Neural cell (in vitro differentiated cells): ENCODE measurements around the gene CDKAL1. TPM values are rescaled to one million over a fixed set of nuclear protein-coding genes. Genes with fewer than 3 reads are reported as not detected.

Source experiments
- H2AFZ ChIP-seq: fragments of 200-600, 300-800 bp; sonication (generic), shearing (Covaris generic); 2 replicates; pipeline ENCODE4 v1.6.0; 2014; ENCODE audit warnings: low read depth, mild to moderate bottlenecking, antibody characterized with exemption, low read length, moderate library complexity
- H3F3A ChIP-seq: fragments of 200-600 bp; shearing (Covaris generic); 2 replicates; pipeline ENCODE4 v1.6.1; 2016; ENCODE audit warnings: mild to moderate bottlenecking, moderate library complexity, mixed read lengths, antibody characterized with exemption, low read length; ENCODE audit not compliant: insufficient read depth, poor library complexity, severe bottlenecking
- H3K27ac ChIP-seq: fragments of 200-600, 300-800 bp; sonication (generic), shearing (Covaris generic); 2 replicates; pipeline ENCODE4 v1.5.1; 2014; ENCODE audit warnings: mild to moderate bottlenecking, low read length, moderate library complexity
- H3K27me3 ChIP-seq: fragments of 300-800, 200-600 bp; sonication (generic), shearing (Covaris generic); 2 replicates; pipeline ENCODE4 v1.6.0; 2014; ENCODE audit warnings: mild to moderate bottlenecking, low read depth, low read length, moderate library complexity; ENCODE audit not compliant: insufficient read depth
- H3K36me3 ChIP-seq: fragments of 300-800, 200-600 bp; sonication (generic), shearing (Covaris generic); 2 replicates; pipeline ENCODE4 v1.5.1; 2014; ENCODE audit warnings: mild to moderate bottlenecking, antibody characterized with exemption, low read length, moderate library complexity; ENCODE audit not compliant: insufficient read depth
- H3K4me2 ChIP-seq: fragments of 300-800, 200-600 bp; sonication (generic), shearing (Covaris generic); 2 replicates; pipeline ENCODE4 v1.6.0; 2014; ENCODE audit warnings: mild to moderate bottlenecking, low read length
- H3K4me3 ChIP-seq: fragments of 300-800, 200-600 bp; sonication (generic), shearing (Covaris generic); 2 replicates; pipeline ENCODE4 v1.5.1; 2014; ENCODE audit warnings: mild to moderate bottlenecking, low read length, moderate library complexity
- H3K79me2 ChIP-seq: fragments of 200-600 bp; shearing (Covaris generic); replicated peaks from 2 replicates; pipeline ENCODE4 v1.6.0; 2014; ENCODE audit warnings: mild to moderate bottlenecking, low read length, moderate library complexity; ENCODE audit not compliant: insufficient read depth
- H3K9ac ChIP-seq: fragments of 300-800, 200-600 bp; sonication (generic), shearing (Covaris generic); 2 replicates; pipeline ENCODE4 v1.6.1; 2016; ENCODE audit warnings: mild to moderate bottlenecking, low read length, mixed read lengths
- H3K9me2 ChIP-seq: fragments of 200-600 bp; shearing (Covaris generic); 2 replicates; pipeline ENCODE4 v1.6.1; 2016; ENCODE audit warnings: mild to moderate bottlenecking, low read length, mixed read lengths; ENCODE audit not compliant: insufficient read depth
- H3K9me3 ChIP-seq: fragments of 200-600, 300-800 bp; sonication (generic), shearing (Covaris generic); 2 replicates; pipeline ENCODE4 v1.6.1; 2016; ENCODE audit warnings: mild to moderate bottlenecking, mixed run types, low read length, moderate library complexity, mixed read lengths
- H4K20me1 ChIP-seq: fragments of 200-600 bp; shearing (Covaris generic); 2 replicates; pipeline ENCODE4 v1.6.1; 2016; ENCODE audit warnings: mild to moderate bottlenecking, mixed run types; ENCODE audit not compliant: insufficient read depth
- EP300 ChIP-seq: fragments of 450-650 bp; conservative IDR thresholded peaks from 2 replicates; pipeline ENCODE4 v1.6.1; 2014; ENCODE audit warnings: antibody characterized with exemption, mild to moderate bottlenecking, moderate library complexity; ENCODE audit not compliant: poor library complexity, severe bottlenecking
- EZH2 ChIP-seq: fragments of 200-600, 300-800 bp; shearing (Covaris generic), sonication (generic); IDR thresholded peaks from 2 replicates; pipeline ENCODE4 v1.6.1; 2014; ENCODE audit warnings: antibody characterized with exemption, low read length, borderline replicate concordance, mild to moderate bottlenecking; ENCODE audit not compliant: insufficient read depth, poor library complexity, severe bottlenecking
- MXI1 ChIP-seq: fragments of 450-650 bp; conservative IDR thresholded peaks from 2 replicates; pipeline ENCODE4 v1.6.1; 2014; ENCODE audit warnings: antibody characterized with exemption, mild to moderate bottlenecking; ENCODE audit not compliant: poor library complexity, severe bottlenecking
- POLR2AphosphoS5 ChIP-seq: IDR thresholded peaks from 2 replicates; pipeline ENCODE4 v1.6.1; 2012
- RAD21 ChIP-seq: fragments of 450-650 bp; conservative IDR thresholded peaks from 2 replicates; pipeline ENCODE4 v1.6.1; 2014; ENCODE audit warnings: antibody characterized with exemption, mild to moderate bottlenecking, moderate library complexity
- SMC3 ChIP-seq: fragments of 450-650 bp; conservative IDR thresholded peaks from 2 replicates; pipeline ENCODE4 v1.6.1; 2014; ENCODE audit warnings: antibody characterized with exemption, mild to moderate bottlenecking, moderate library complexity; ENCODE audit not compliant: poor library complexity
- TAF1 ChIP-seq: IDR thresholded peaks from 2 replicates; pipeline ENCODE4 v1.6.1; 2012; ENCODE audit warnings: low read depth
- polyA plus RNA-seq: library from polyadenylated mRNA; depleted of rRNA; stranded (reverse); fragments of >200 nt; gene quantifications from 2 replicates; pipeline ENCODE4 v1.2.3, GENCODE V29; 2014
- TF ChIP-seq, protein P1 (sequence below): IDR thresholded peaks from 2 replicates; pipeline ENCODE4 v1.6.1; 2012; ENCODE audit warnings: borderline replicate concordance
- TF ChIP-seq, protein P2 (sequence below): fragments of 450-650 bp; IDR thresholded peaks from 2 replicates; pipeline ENCODE4 v1.5.1; 2014; ENCODE audit warnings: antibody characterized with exemption, mild to moderate bottlenecking, moderate library complexity; ENCODE audit not compliant: poor library complexity, severe bottlenecking

CDKAL1 gene
- polyA plus RNA-seq, 1 donor from 2014 or later = 10.7 TPM

DNA sequence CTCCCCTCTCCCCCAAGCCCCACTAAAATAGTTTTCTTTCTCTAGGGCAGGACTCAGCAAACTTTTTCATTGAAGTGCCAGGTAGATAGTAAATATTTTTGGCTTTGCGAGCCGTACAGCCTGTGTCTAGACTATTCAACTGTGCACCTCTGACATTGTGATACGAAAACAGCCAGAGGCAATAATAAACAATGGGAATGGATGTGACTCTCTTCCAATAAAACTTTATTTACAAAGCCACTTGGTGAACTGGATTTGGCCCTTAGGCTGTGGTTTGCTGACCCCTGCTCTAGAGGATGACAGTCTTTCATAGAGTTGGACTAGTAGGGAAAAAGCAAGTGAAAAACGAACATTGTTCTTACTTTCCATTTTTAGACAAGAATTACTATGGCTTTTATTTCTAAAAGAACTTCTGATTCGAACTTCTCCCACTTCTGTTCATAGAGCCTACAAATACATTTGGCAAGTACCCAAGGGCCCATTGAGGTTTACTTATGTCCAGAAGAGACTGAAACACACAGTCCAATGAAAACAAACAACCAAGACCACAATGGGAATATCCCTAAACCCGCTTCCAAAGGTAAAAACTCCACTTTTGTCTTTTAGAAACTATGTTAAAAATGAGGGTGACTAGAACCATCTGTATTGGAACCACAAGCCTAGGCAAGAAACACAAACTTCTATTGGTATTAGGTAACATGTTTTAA is 46.4 kb upstream of the CDKAL1 start:
- Histone ChIP-seq H3K9me2 (no peaks in the 10 kb centered on the region), H3K36me3 (no peaks in the 10 kb centered on the region)
- TF ChIP-seq MXI1 (no peak), RAD21 (no peak), EP300 (no peak), SMC3 (no peak), POLR2AphosphoS5 (no peak), EZH2 (no peak), TAF1 (no peak)
- TF ChIP-seq, protein P1, sequence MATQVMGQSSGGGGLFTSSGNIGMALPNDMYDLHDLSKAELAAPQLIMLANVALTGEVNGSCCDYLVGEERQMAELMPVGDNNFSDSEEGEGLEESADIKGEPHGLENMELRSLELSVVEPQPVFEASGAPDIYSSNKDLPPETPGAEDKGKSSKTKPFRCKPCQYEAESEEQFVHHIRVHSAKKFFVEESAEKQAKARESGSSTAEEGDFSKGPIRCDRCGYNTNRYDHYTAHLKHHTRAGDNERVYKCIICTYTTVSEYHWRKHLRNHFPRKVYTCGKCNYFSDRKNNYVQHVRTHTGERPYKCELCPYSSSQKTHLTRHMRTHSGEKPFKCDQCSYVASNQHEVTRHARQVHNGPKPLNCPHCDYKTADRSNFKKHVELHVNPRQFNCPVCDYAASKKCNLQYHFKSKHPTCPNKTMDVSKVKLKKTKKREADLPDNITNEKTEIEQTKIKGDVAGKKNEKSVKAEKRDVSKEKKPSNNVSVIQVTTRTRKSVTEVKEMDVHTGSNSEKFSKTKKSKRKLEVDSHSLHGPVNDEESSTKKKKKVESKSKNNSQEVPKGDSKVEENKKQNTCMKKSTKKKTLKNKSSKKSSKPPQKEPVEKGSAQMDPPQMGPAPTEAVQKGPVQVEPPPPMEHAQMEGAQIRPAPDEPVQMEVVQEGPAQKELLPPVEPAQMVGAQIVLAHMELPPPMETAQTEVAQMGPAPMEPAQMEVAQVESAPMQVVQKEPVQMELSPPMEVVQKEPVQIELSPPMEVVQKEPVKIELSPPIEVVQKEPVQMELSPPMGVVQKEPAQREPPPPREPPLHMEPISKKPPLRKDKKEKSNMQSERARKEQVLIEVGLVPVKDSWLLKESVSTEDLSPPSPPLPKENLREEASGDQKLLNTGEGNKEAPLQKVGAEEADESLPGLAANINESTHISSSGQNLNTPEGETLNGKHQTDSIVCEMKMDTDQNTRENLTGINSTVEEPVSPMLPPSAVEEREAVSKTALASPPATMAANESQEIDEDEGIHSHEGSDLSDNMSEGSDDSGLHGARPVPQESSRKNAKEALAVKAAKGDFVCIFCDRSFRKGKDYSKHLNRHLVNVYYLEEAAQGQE = no peak
- TF ChIP-seq, protein P2, sequence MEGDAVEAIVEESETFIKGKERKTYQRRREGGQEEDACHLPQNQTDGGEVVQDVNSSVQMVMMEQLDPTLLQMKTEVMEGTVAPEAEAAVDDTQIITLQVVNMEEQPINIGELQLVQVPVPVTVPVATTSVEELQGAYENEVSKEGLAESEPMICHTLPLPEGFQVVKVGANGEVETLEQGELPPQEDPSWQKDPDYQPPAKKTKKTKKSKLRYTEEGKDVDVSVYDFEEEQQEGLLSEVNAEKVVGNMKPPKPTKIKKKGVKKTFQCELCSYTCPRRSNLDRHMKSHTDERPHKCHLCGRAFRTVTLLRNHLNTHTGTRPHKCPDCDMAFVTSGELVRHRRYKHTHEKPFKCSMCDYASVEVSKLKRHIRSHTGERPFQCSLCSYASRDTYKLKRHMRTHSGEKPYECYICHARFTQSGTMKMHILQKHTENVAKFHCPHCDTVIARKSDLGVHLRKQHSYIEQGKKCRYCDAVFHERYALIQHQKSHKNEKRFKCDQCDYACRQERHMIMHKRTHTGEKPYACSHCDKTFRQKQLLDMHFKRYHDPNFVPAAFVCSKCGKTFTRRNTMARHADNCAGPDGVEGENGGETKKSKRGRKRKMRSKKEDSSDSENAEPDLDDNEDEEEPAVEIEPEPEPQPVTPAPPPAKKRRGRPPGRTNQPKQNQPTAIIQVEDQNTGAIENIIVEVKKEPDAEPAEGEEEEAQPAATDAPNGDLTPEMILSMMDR = no peak

DNA sequence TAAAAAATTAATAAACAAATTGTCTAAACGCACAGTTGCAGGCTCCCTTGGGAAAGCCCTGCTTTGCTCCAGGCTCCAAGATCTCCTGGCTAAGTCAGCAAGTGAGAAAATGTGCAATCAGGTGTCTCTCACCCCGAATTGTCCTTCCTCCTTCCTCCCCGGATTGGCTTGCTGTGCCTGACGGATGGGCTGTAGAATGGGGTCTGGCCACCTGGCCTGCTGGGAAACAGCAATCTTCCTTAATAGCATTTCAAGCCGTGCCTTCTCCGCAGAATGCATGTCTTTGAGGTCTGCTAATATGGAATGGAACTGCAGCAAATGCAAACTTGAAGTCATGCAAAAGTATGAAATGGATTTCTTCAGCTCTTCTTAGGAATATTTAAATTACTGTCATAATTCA is 43.7 kb upstream of the CDKAL1 start:
- Histone ChIP-seq H3K9me2 (no peaks in the 10 kb centered on the region), H3K4me3 (no peak overlapping the region), H3K9ac (no peak overlapping the region), H3K79me2 (no peaks in the 10 kb centered on the region), H3K27ac (no peak overlapping the region), H3K4me2 (no peak overlapping the region), H3F3A (no peaks in the 10 kb centered on the region), H3K27me3 (no peaks in the 10 kb centered on the region), H2AFZ (no peak overlapping the region), H4K20me1 (no peaks in the 10 kb centered on the region), H3K9me3 (no peaks in the 10 kb centered on the region), H3K36me3 (no peaks in the 10 kb centered on the region)
- TF ChIP-seq POLR2AphosphoS5 = no peak
- no peak for TF ChIP-seq MXI1
- no peak for TF ChIP-seq TAF1
- TF ChIP-seq, protein P2 = no peak
- no peak for TF ChIP-seq RAD21
- TF ChIP-seq EP300 = no peak
- TF ChIP-seq, protein P1 = no peak
- no peak for TF ChIP-seq SMC3
- TF ChIP-seq EZH2 = no peak

More for the DNA sequence above, 46.4 kb upstream of the CDKAL1 start:
- H2AFZ ChIP-seq = no peak overlapping the region
- no peaks in the 10 kb centered on the region for H4K20me1 ChIP-seq
- no peaks in the 10 kb centered on the region for H3K27me3 ChIP-seq
- H3K9me3 ChIP-seq = no peaks in the 10 kb centered on the region
- H3F3A ChIP-seq = no peaks in the 10 kb centered on the region
- no peak overlapping the region for H3K27ac ChIP-seq
- no peak overlapping the region for H3K4me2 ChIP-seq
- no peak overlapping the region for H3K4me3 ChIP-seq
- no peak overlapping the region for H3K9ac ChIP-seq
- no peaks in the 10 kb centered on the region for H3K79me2 ChIP-seq
